Endothelial cell of umbilical vein (primary cell): ENCODE results near the gene SEC63. TPM values are rescaled to one million over a fixed set of nuclear protein-coding genes. Genes with fewer than 3 reads are reported as not detected.

Experiments
- BruUV-seq: library from RNA; stranded (reverse); fragments of 400-500 nt; replicated peaks from 2 replicates; lab custom pipeline; 2021; lab: Mats Ljungman, UMichigan
- CTCF ChIA-PET: fragments of 300-600, 350-600 bp; sonication (Branson Sonifier 250); formaldehyde crosslinking; loops from one replicate; lab custom pipeline; 2021; ENCODE audit warnings: antibody characterized with exemption, inconsistent platforms; lab: Charles Lee
- POLR2A ChIA-PET: fragments of 300-600, 350-600 bp; sonication (Branson Sonifier 250); formaldehyde crosslinking; loops from one replicate; lab custom pipeline; 2021; ENCODE audit warnings: antibody characterized with exemption, inconsistent platforms; lab: Charles Lee
- DNase-seq: peaks from one replicate; pipeline ENCODE4 v3.0.0-alpha.2; 2011; ENCODE audit warnings: low read depth, low spot score
- FAIRE-seq: peaks from 2 replicates; lab custom pipeline; 2011; peaks lifted over from hg19 to GRCh38; lab: Jason Lieb, UNC
- H2AFZ ChIP-seq: 2 replicates; pipeline ENCODE4 v1.6.0; 2012; ENCODE audit warnings: low read depth, low read length, control low read depth, inconsistent platforms
- H3K27ac ChIP-seq: 2 replicates; pipeline ENCODE4 v1.5.1; 2011; ENCODE audit warnings: low read depth, mild to moderate bottlenecking, control low read depth, low read length, moderate library complexity; ENCODE audit not compliant: insufficient read depth
- H3K27me3 ChIP-seq, 2 experiments: 2 replicates each; pipeline versions ENCODE4 v1.6.0 to v1.6.1; 2011; ENCODE audit warnings: low read length in 2 of 2, mixed read lengths in 1 of 2; ENCODE audit not compliant: control insufficient read depth in 2 of 2, insufficient read depth in 2 of 2
- H3K36me3 ChIP-seq, 2 experiments: 2 replicates in 1 of 2; 3 replicates in 1 of 2; pipeline ENCODE4 v1.5.1; 2011; ENCODE audit warnings: low read length in 2 of 2, mild to moderate bottlenecking in 1 of 2, moderate library complexity in 1 of 2; ENCODE audit not compliant: control insufficient read depth in 2 of 2, insufficient read depth in 2 of 2; ENCODE audit errors: extremely low read depth in 1 of 2
- H3K4me1 ChIP-seq: 3 replicates; pipeline ENCODE4 v1.5.1; 2011; ENCODE audit warnings: mild to moderate bottlenecking, low read length; ENCODE audit not compliant: control insufficient read depth, insufficient read depth; ENCODE audit errors: extremely low read depth
- H3K4me2 ChIP-seq: 2 replicates; pipeline ENCODE4 v1.6.1; 2011; ENCODE audit warnings: low read length, control low read depth, mixed read lengths; ENCODE audit not compliant: insufficient read depth
- H3K4me3 ChIP-seq, 3 experiments: fragments of 200-600 bp in 1 of 3; sonication (generic), shearing (Covaris generic) in 1 of 3; replicated peaks in 1 of 3; 2 replicates each; pipeline ENCODE4 v1.5.1; 2011 to 2016; ENCODE audit warnings: control low read depth in 3 of 3, low read length in 3 of 3, mild to moderate bottlenecking in 2 of 3, inconsistent platforms in 1 of 3, low read depth in 1 of 3, moderate library complexity in 1 of 3; ENCODE audit not compliant: insufficient read depth in 1 of 3
- H3K79me2 ChIP-seq: 2 replicates; pipeline ENCODE4 v1.6.0; 2012; ENCODE audit warnings: low read length, inconsistent platforms; ENCODE audit not compliant: control insufficient read depth, insufficient read depth
- H3K9ac ChIP-seq: replicated peaks from 2 replicates; pipeline ENCODE3; 2011; ENCODE audit warnings: low read length, control low read depth; ENCODE audit not compliant: insufficient read depth; ENCODE audit errors: extremely low read depth
- H3K9me1 ChIP-seq: replicated peaks from 3 replicates; pipeline ENCODE4 v1.6.0; 2011; ENCODE audit warnings: mild to moderate bottlenecking, low read length; ENCODE audit not compliant: control insufficient read depth, insufficient read depth; ENCODE audit errors: extremely low read depth
- H3K9me3 ChIP-seq: replicated peaks from 2 replicates; pipeline ENCODE4 v1.5.1; 2012; ENCODE audit warnings: low read length, inconsistent platforms; ENCODE audit not compliant: control insufficient read depth, insufficient read depth
- H4K20me1 ChIP-seq: replicated peaks from 2 replicates; pipeline ENCODE3; 2011; ENCODE audit warnings: mild to moderate bottlenecking, low read length; ENCODE audit not compliant: control insufficient read depth, insufficient read depth; ENCODE audit errors: extremely low read depth
- CTCF ChIP-seq, 2 donors: IDR thresholded peaks; 1 replicate in 1 of 2; 2 replicates in 1 of 2; pipeline ENCODE4 v1.5.1; 2011; ENCODE audit warnings: low read length in 2 of 2, mild to moderate bottlenecking in 2 of 2, moderate library complexity in 2 of 2, control low read depth in 1 of 2, inconsistent platforms in 1 of 2, low read depth in 1 of 2; ENCODE audit not compliant: insufficient read depth in 1 of 2; ENCODE audit errors: extremely low read depth in 1 of 2
- EZH2 ChIP-seq: IDR thresholded peaks from 2 replicates; pipeline ENCODE4 v1.6.1; 2012; ENCODE audit warnings: borderline replicate concordance, low read depth, mild to moderate bottlenecking, moderate library complexity, low read length, inconsistent platforms; ENCODE audit not compliant: severe bottlenecking
- FOS ChIP-seq: IDR thresholded peaks from 2 replicates; pipeline ENCODE4 v1.6.1; 2011; ENCODE audit warnings: mild to moderate bottlenecking, low read length, moderate library complexity, borderline replicate concordance; ENCODE audit not compliant: insufficient read depth
- GATA2 ChIP-seq: IDR thresholded peaks from 2 replicates; pipeline ENCODE4 v1.7.0; 2011; ENCODE audit warnings: low read depth, mild to moderate bottlenecking, moderate library complexity, mixed read lengths, low read length; ENCODE audit not compliant: insufficient read length, insufficient read depth
- JUN ChIP-seq: IDR thresholded peaks from 2 replicates; pipeline ENCODE4 v1.6.1; 2011; ENCODE audit warnings: borderline replicate concordance, low read depth; ENCODE audit not compliant: insufficient read length, insufficient read depth
- MAX ChIP-seq: IDR thresholded peaks from 2 replicates; pipeline ENCODE4 v1.6.1; 2011; ENCODE audit not compliant: insufficient read depth, insufficient read length
- MYC ChIP-seq: IDR thresholded peaks from one replicate; pipeline ENCODE4 v1.6.1; 2011; ENCODE audit warnings: mild to moderate bottlenecking, low read depth, low read length
- POLR2A ChIP-seq: IDR thresholded peaks from 2 replicates; pipeline ENCODE4 v1.6.1; 2012; ENCODE audit warnings: low read depth, mild to moderate bottlenecking, control low read depth, low read length
- POLR2AphosphoS5 ChIP-seq: IDR thresholded peaks from 2 replicates; pipeline ENCODE4 v1.6.1; 2012; ENCODE audit warnings: low read depth, mild to moderate bottlenecking, control low read depth, low read length, moderate library complexity; ENCODE audit not compliant: insufficient read depth
- dilution Hi-C: fragments of 300-500 bp; cut with MboI; formaldehyde crosslinking; loops from one replicate; pipeline ENCODE4 v1.15.0; 2019; ENCODE audit warnings: low sequenced_read_pairs; ENCODE audit not compliant: extremely low pct_ligation_motif_present
- intact Hi-C: fragments of 100-400 bp; cut with micrococcal nuclease; formaldehyde crosslinking; loops from one replicate; pipeline ENCODE4 v1.10.0; 2022
- polyA plus RNA-seq, 4 experiments: library from polyadenylated mRNA; depleted of rRNA in 3 of 4; stranded (reverse) in 3 of 4; unstranded in 1 of 4; fragments of >200 nt; gene quantifications; 2 replicates each; pipeline versions ENCODE4 v1.2.1 to v1.2.3, GENCODE V29; 2011 to 2012; ENCODE audit warnings: missing spikeins in 1 of 4
- total RNA-seq: library from RNA; stranded (reverse); gene quantifications from 2 replicates; pipeline ENCODE4 v1.2.3, GENCODE V29; 2021

Gene SEC63
- total and polyA plus RNA-seq, 2 donors (not counting 3 experiments of a cell fraction or from before 2014, with no cell fraction given) = 14.8 to 132 TPM

GRCh38 chr6:107973594-107973993 lies 15.6 kb upstream of the SEC63 start:
- H3K27me3 ChIP-seq = peaks cover 10 to 12% of the 10 kb centered on the region in 2 experiments
- TF ChIP-seq JUN = no peak
- no peak for TF ChIP-seq POLR2AphosphoS5
- no peak for TF ChIP-seq EZH2
- no peak for TF ChIP-seq CTCF (IDR thresholded peaks at IDR 0.05; ENCODE audit: extremely low read depth in 1 of 2, insufficient read depth in 1 of 2, low read depth in 1 of 2, low read length in 2 of 2)
- TF ChIP-seq MAX = no peak
- TF ChIP-seq FOS = no peak
- TF ChIP-seq GATA2 = no peak
- no peak for TF ChIP-seq MYC
- TF ChIP-seq POLR2A = no peak
- DNase-seq (no peak), FAIRE-seq (no peak)
- H3K9me1 ChIP-seq = no peaks in the 10 kb centered on the region
- H3K79me2 ChIP-seq = no peaks in the 10 kb centered on the region
- H3K36me3 ChIP-seq = no peaks in the 10 kb centered on the region
- BruUV-seq = no TSS peak
- ChIA-PET POLR2A (no interaction called here), CTCF (interaction anchor here (1.0 to 1.2 kb wide), 2 partner anchors 19 to 76 kb away, joined by 3 to 6 read pairs; no protein-coding TSS in a partner anchor)
- no peaks in the 10 kb centered on the region for H3K4me1 ChIP-seq
- H3K9ac ChIP-seq = no peak overlapping the region
- H2AFZ ChIP-seq = no peak overlapping the region
- no peak overlapping the region for H3K4me3 ChIP-seq
- intact Hi-C loops = no loop called here
- no peak overlapping the region for H3K4me2 ChIP-seq
- dilution Hi-C loops = no loop called here
- H3K9me3 ChIP-seq = no peaks in the 10 kb centered on the region
- no peaks in the 10 kb centered on the region for H4K20me1 ChIP-seq
- no peak overlapping the region for H3K27ac ChIP-seq
